ENCODE measurements around the gene ZNF575. TPM values are rescaled to one million over a fixed set of nuclear protein-coding genes. Genes with fewer than 3 reads are reported as not detected.

ZNF575 gene, protein sequence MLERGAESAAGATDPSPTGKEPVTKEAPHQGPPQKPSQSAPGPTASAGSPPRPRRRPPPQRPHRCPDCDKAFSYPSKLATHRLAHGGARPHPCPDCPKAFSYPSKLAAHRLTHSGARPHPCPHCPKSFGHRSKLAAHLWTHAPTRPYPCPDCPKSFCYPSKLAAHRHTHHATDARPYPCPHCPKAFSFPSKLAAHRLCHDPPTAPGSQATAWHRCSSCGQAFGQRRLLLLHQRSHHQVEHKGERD
- total RNA-seq (2022; extraction: Qiagen RNA extraction; ENCODE audit: low read depth), result 0.97 to 2.5 TPM (median 2.2 TPM) in 5 replicates

DNA sequence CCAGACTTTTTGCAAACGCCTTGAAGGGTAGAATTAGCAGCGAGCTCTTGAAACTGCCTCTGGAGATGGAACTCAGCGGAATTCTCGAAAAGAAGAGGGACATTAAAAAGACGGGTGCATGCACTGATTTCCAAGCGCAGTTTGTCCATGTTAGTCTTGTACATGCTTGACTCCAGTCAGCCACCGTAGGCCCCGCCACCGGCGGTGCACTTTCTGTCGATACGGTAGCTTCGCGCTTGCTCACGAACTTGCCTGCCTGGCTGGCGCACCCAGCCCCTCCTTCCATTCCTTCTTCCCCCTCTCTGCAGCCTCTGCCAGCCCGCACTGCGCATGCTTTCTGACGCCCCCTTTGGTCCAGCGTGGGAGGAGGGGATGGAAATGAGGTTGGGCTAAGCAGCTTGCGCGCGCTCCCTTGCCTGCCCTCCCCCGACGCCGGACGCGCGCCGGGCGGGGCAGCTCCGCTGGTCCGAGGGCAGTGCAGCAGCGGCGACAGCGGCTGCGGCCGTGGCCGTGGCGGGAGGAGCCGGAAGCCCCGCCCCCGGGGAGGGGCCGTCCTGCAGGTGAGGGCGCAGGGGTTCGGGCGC lies at the start of gene ZNF575:
Gene ZNF575 (plus strand): TSS at position 227 of the 584 bp plus-strand sequence. CDS start 1,235 bp downstream, outside the sequence.

DNA sequence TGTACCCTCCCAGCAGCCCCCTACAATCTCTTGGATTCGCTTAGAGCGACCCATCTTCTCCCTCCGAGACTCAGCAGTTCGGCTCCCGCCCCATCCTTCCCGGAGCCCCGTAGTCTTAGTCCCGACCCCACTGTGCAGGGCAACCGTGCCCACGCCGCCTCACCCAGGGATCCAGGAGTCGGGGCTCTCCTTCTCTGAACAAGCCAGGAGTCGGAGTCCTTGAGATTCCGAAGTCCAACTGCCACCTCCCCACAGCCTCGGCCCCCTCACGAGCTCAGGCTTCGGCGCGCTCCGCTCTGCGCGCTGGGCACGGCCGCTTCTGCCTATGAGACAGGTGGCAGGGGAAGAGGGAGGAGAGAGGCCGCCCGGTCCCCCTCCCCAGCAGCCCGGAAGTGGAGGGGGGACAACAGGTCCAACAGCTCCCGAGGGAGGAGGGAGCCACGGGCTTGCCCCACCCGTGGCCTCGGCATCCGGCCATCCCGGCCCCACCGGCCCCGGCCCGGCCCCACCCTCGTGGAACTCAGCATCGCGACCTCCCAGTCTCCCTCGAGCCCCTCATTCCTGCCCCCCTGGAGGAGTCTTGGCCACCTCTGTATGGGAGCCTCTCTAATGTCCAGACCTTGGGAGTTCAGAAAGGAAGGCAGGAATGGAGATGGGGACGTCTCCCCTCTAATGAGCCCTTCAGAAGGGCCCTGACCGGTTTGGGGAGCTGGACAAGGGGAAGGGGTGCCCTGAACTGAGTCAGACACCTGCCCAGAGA lies 28.4 kb upstream of the ZNF575 start, which contains the start of gene PHLDB3:
Gene PHLDB3 (minus strand): TSS at position 321 of the 760 bp plus-strand sequence. CDS start 628 bp downstream, outside the sequence.

DNA sequence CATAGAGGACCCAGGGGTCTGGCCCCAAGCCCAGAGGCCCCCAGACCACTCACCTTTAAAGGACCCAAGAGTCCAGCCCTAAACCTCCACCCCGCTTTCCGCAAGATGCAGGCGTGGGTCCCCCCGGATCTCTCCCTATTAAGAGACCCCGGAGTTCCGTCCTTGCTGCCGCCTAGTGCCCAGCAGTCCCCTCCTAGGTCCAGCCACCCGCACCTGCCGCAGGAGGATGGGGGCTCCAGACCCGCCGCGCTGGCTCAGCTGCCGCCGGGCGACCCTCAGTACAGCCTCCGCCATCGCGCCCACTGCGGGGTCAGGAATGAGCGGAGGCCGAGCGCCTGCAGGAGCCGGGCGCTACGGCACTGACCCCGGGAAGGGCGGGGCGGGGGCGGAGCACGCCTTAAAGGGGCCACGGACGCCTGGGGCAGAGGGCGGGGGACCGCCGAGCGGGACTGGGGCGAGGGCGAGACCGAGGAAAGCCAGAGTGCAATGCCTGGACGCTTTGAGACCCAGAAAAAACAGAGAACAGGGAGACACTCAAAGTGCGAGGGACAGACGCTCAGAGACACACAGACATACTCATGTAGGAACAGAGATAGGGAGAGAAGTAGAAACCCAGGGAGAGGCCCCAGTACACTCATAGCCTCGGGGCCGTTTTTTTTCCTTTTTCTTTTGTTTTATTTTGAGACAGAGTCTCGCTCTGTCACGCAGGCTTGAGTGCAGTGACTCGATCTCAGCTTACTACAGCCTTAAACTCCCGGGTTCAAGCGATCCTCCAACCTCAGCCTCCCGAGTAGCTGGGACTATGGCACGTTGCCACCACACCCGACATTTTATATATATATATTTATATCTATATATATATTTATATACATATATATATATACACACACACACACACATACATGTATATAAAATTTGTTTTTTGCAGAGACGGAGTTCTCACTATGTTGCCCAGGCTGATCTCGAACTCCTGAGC lies 5.8 kb upstream of the ZNF575 start, which contains the start of gene ETHE1:
Gene ETHE1 (minus strand): TSS at position 318 of the 976 bp plus-strand sequence. CDS start 24 bp downstream, at position 294.

DNA sequence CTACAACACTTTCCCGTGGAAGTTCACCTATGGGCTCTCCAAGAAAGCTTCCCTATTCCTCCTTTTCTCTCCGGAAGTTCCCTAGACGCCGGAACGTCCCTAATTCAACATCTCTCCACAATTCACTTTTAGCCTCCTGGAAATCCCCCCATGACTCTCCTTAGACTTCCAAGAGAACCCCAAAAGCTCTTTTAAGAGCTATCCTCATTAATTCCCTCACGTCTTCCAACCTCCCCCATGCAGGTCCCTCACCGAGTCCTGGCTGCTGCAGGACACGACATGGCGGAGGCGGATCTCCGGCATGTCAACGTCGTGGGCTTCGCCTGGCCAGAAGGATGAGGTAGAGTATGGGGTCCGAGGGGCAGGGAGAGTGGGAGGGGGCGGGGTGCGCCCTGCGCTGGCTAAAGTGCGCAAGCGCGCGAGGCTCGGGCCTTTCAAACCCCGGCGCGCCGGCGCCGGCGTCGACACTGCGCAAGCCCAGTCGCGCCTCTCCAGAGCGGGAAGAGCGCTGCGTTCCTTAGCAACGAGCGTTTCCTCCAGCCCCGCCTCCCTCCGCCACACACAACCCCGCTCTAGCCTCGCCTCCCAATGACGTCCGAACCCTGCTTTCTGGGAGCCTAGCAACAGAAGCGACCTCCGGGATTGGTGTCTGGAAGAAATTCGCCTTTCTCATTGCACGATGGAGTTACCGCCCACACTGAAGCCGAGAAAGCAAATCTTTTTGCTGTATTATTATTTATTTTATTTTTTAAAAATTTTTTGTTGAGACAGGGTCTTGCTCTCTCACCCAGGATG lies 42.4 kb downstream of the ZNF575 start, which contains the start of the genes PINLYP and XRCC1:
Gene PINLYP (plus strand): TSS at position 646 of the 795 bp plus-strand sequence. CDS start 1,391 bp downstream, outside the sequence.
Gene XRCC1 (minus strand): TSS at position 372 of the 795 bp plus-strand sequence. CDS start 69 bp downstream, at position 303.

Other genes with a start within 250 kb of the ZNF575 start
- gene CD177, start 179.5 kb upstream of the ZNF575 start, total RNA-seq (2022; extraction: Qiagen RNA extraction; ENCODE audit: low read depth), result 0.08 to 0.59 TPM (median 0.16 TPM) in 5 replicates
- gene TEX101, start 118.3 kb upstream of the ZNF575 start, total RNA-seq (2022; extraction: Qiagen RNA extraction; ENCODE audit: low read depth), result not detected in 5 replicates
- gene LYPD3, start 67.6 kb upstream of the ZNF575 start, total RNA-seq (2022; extraction: Qiagen RNA extraction; ENCODE audit: low read depth), result 0.24 to 0.78 TPM (median 0.43 TPM) in 5 replicates
- gene PHLDB3, start 28.4 kb upstream of the ZNF575 start, total RNA-seq (2022; extraction: Qiagen RNA extraction; ENCODE audit: low read depth), result 9.6 to 14.7 TPM (median 11.9 TPM) in 5 replicates
- gene ETHE1, start 6.0 kb upstream of the ZNF575 start, total RNA-seq (2022; extraction: Qiagen RNA extraction; ENCODE audit: low read depth), result 43.9 to 55.4 TPM (median 50.0 TPM) in 5 replicates
- gene XRCC1, start 42.3 kb downstream of the ZNF575 start, total RNA-seq (2022; extraction: Qiagen RNA extraction; ENCODE audit: low read depth), result 26.9 to 31.9 TPM (median 28.6 TPM) in 5 replicates
- 0.22 to 0.74 TPM (median 0.29 TPM) in 4 of 5 replicates, not detected in the other for gene PINLYP, start 42.6 kb downstream of the ZNF575 start, total RNA-seq (2022; extraction: Qiagen RNA extraction; ENCODE audit: low read depth)
- 4.4 to 7.4 TPM (median 5.8 TPM) in 5 replicates for gene IRGQ, start 62.9 kb downstream of the ZNF575 start, total RNA-seq (2022; extraction: Qiagen RNA extraction; ENCODE audit: low read depth)
- gene ZNF576, start 63.4 kb downstream of the ZNF575 start, total RNA-seq (2022; extraction: Qiagen RNA extraction; ENCODE audit: low read depth), result 13.8 to 24.2 TPM (median 19.1 TPM) in 5 replicates
- gene SRRM5, start 78.9 kb downstream of the ZNF575 start, total RNA-seq (2022; extraction: Qiagen RNA extraction; ENCODE audit: low read depth), result 0.67 to 1.0 TPM (median 0.78 TPM) in 5 replicates
- gene ZNF428, start 86.4 kb downstream of the ZNF575 start, total RNA-seq (2022; extraction: Qiagen RNA extraction; ENCODE audit: low read depth), result 45.6 to 68.6 TPM (median 62.8 TPM) in 5 replicates
- 6.2 to 10.2 TPM (median 9.1 TPM) in 5 replicates for gene CADM4, start 106.7 kb downstream of the ZNF575 start, total RNA-seq (2022; extraction: Qiagen RNA extraction; ENCODE audit: low read depth)
- gene PLAUR, start 137.0 kb downstream of the ZNF575 start, total RNA-seq (2022; extraction: Qiagen RNA extraction; ENCODE audit: low read depth), result 106 to 124 TPM (median 110 TPM) in 5 replicates
- not detected in 5 replicates for gene IRGC, start 182.9 kb downstream of the ZNF575 start, total RNA-seq (2022; extraction: Qiagen RNA extraction; ENCODE audit: low read depth)
- gene SMG9, start 221.8 kb downstream of the ZNF575 start, total RNA-seq (2022; extraction: Qiagen RNA extraction; ENCODE audit: low read depth), result 47.4 to 74.6 TPM (median 62.6 TPM) in 5 replicates
- 42.9 to 63.2 TPM (median 58.7 TPM) in 5 replicates for gene KCNN4, start 247.8 kb downstream of the ZNF575 start, total RNA-seq (2022; extraction: Qiagen RNA extraction; ENCODE audit: low read depth)